HG02759 (cell line): ENCODE data around the gene UQCRC2.
"Not testable (repeated sequence)": the region's sequence is repeated elsewhere in the genome, so short reads cannot be mapped to it uniquely, and the experiment has no call there.

Experiments
- ATAC-seq: cut with Tn5 transposase; IDR thresholded peaks from one replicate; pipeline ENCODE4 v1.9.1; 2021; ENCODE audit warnings: mild to moderate bottlenecking, moderate library complexity; ENCODE audit not compliant: unreplicated experiment

Gene UQCRC2

GRCh38 chr16:21952793-21953540 is at the start of gene UQCRC2:
Gene UQCRC2, plus strand, starts transcription at chr16:21953361. Its CDS starts 63 bp downstream, at chr16:21953424.
- peak; percentile 91 for ATAC-seq

- not testable (repeated sequence) for ATAC-seq
These were observed 20.5 kb upstream of the UQCRC2 start for GRCh38 chr16:21932650-21933049.

GRCh38 chr16:21933316-21933715 is 19.8 kb upstream of the UQCRC2 start:
- not testable (repeated sequence) for ATAC-seq

GRCh38 chr16:21933790-21934189 is 19.4 kb upstream of the UQCRC2 start:
- not testable (repeated sequence) for ATAC-seq

- not testable (repeated sequence) for ATAC-seq
These were observed 16.9 kb upstream of the UQCRC2 start for GRCh38 chr16:21936216-21936615.

GRCh38 chr16:21937336-21937829 is 15.8 kb upstream of the UQCRC2 start:
- no peak for ATAC-seq

GRCh38 chr16:21940570-21940969 is 12.6 kb upstream of the UQCRC2 start:
- ATAC-seq, result no peak

GRCh38 chr16:21943571-21943970 is 9.6 kb upstream of the UQCRC2 start:
- no peak for ATAC-seq

GRCh38 chr16:21946889-21947635 is 6.1 kb upstream of the UQCRC2 start:
- no peak for ATAC-seq

GRCh38 chr16:21949713-21950260 is 3.4 kb upstream of the UQCRC2 start:
- no peak for ATAC-seq

- no peak for ATAC-seq
These were observed 2.2 kb upstream of the UQCRC2 start for GRCh38 chr16:21950782-21951521.

- peak; percentile 40 for ATAC-seq
These were observed 945 bp upstream of the UQCRC2 start for GRCh38 chr16:21952040-21952792.

- peak; percentile 31 for ATAC-seq
These were observed 361 bp downstream of the UQCRC2 start for GRCh38 chr16:21953541-21953902.

GRCh38 chr16:21957714-21958346 is 4.7 kb downstream of the UQCRC2 start:
- ATAC-seq, result no peak

GRCh38 chr16:21959050-21959449 is 5.9 kb downstream of the UQCRC2 start:
- no peak for ATAC-seq

GRCh38 chr16:21962475-21962874 is 9.3 kb downstream of the UQCRC2 start:
- ATAC-seq, result no peak

GRCh38 chr16:21963887-21964286 is 10.7 kb downstream of the UQCRC2 start:
- ATAC-seq, result no peak

- no peak for ATAC-seq
These were observed 11.2 kb downstream of the UQCRC2 start for GRCh38 chr16:21964353-21964752.

- ATAC-seq, result no peak
These were observed 18.7 kb downstream of the UQCRC2 start for GRCh38 chr16:21971856-21972255.

GRCh38 chr16:21973945-21974344 is 20.8 kb downstream of the UQCRC2 start:
- ATAC-seq, result no peak
